ENCODE data around the gene ADAM19.

Gene ADAM19

DNA sequence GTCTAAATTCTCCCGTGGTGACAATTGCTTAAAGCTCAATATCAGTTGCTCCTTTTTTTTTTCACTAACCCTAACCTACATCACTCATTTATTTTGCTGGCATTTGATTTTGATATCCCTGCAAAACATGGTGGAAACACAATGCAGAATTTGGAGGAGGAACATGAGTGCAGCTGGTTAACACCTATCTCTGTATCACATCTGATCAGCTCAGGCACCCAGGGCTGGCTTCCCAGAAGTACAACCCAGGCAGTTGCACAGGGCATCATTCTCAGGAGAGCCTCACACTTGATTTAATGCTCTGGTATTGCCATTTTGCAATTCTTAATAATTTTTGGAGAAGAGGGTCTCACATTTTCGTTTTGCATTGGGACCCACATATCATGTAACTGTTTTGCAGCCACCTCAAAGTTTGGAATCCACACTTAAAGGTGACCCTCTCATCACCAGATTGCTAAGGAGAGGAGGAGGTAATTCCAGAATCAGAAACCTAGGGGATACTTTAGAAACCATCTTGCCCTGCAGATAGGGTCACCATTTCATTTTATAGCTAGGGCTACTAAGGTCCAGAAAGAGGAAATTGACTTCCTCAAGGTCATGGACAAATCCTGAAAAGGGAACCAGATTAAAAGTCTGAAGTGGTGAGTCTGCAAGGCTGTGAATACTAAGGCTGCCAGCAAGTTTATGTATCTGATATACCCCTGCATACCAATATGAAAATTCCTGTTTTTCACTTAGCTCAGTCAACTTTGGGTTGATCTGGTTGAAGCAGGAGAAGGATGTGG, 19.3 kb upstream of the ADAM19 start:
- no peak for DNase-seq (ENCODE audit: low read depth)

DNA sequence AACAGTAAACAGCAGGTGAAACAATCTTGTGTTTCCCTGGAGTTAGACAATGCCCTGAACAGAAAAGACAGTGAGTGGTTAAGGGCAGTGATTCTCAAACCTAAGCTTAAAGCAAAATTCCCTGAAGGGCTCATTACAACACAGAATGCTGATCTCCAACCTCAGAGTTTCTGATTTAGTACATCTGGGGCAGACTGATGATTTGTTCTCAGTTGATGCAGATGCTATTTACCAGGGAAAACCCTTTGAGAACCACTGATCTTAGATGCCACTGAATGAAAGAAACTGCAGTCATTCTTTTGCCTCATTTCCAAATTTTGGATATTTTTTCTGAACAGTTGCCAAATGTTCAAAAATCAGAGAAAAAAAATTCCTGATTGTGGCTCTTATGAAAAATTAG, 18.7 kb upstream of the ADAM19 start:
- DNase-seq (ENCODE audit: low read depth): no peak

DNA sequence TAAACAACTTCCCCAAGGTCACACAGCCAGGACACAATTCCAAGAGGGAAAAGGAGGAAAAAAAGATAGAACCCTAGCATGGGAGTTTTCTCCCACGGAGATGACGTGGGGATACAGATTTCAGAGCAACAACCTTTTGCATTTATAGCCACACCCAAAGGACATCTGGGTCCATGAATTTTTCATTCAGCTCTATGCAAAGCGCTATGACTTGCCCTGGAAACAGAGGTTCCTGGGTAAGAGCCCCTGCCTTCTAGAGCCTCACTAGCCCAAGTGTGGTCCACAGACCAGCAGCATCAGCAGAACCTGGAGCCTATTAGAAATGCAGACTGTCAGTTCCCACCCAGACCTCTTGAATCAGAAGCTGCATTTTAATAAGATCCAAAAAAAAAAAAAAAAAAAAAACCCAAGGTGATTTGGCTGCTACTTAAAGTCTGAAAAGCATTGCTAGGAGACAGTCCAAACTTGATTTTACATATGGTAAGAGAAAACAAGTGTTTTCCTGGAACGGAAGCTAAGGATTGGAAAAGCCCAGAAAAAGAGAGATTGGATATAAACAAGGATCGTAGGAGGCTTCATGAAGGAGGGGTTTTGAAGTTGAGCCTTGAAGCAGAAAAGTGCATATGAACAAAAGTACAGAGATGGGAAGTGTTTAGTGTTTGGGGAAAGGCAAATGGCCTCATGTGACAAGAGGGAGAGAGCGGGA, 17.6 kb upstream of the ADAM19 start:
- DNase-seq (ENCODE audit: low read depth): no peak

DNA sequence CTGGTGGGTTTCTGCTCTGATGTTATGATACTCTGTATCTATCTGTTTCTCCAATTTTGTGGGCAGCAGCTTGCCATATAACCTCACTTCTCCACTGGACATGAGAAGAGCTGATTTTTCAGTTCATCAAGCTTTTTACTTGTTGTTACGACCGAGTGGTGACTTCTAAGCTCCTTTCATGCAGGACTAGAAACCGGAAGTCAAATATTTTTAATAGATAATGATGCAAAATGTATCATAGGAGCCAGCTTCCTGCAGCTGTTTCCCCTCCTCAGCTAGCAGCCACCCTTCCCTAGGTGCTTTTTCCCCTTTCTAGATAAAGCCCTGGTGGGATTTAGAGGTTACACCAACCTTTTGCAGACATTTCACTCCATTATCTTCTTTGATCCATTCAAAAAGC, 17.0 kb upstream of the ADAM19 start:
- no peak for DNase-seq (ENCODE audit: low read depth)

GRCh38 chr5:157590478-157590877, 14.9 kb upstream of the ADAM19 start:
- no peak for DNase-seq (ENCODE audit: low read depth)

- DNase-seq (ENCODE audit: low read depth): no peak
These were observed 9.1 kb upstream of the ADAM19 start for GRCh38 chr5:157584628-157585027.

GRCh38 chr5:157582731-157583620, 7.4 kb upstream of the ADAM19 start:
- no peak for DNase-seq (ENCODE audit: low read depth)

GRCh38 chr5:157581901-157582300, 6.3 kb upstream of the ADAM19 start:
- no peak for DNase-seq (ENCODE audit: low read depth)

DNA sequence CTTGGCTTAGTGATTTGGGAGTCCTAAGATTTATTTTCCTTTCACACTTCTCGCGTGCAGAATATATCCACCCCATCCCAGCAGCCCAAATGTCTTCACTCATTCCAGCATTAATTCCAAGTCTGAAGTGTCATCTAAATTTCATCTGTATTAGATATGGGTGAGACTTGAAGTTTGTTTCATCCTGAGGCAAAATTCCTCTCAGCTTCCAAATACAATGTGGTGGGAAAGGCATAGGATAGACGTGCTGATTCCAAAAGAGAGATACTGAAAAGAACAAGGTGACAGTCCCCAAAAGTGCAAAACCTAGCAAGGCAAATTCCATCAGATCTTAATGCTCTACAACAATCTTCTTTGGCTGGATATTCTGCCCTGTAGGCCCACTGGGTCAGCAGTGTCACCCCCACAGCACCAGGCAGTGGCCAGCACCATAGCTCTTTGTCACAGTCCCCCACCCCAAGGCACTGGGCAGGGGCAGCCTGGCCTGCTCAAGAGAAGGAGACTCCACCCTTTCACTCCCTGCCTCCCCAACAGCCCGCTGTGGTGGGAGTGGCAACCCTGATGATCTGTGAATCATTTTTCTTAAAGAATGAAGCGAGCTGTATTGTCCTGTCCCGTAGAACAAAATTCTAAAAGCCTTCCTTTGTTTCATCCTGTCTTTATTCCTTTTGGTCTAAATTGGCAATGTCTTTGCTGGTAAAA, 2.7 kb upstream of the ADAM19 start:
- DNase-seq (ENCODE audit: low read depth): no peak

DNA sequence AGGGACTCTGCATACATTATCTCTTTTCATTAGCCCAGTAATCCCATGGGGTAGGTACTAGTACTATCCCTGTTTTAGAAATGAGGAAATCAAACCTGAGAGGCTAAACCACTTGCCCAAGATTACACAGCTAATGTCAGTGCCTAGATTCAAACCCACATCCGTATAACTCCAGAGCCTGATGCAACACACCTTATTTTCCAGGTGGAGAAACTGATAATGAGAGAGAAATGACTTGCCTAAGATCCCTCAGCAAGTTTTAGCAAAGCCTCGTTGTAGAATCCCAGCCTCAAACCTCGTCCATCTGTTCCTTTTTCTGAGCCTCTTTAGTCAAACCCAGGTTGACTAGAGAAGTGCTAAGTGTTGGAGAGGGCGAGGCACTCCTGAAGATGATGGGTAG, 1.1 kb upstream of the ADAM19 start:
- DNase-seq (ENCODE audit: low read depth): no peak

GRCh38 chr5:157574456-157575380, 857 bp downstream of the ADAM19 start:
- no peak for DNase-seq (ENCODE audit: low read depth)

DNA sequence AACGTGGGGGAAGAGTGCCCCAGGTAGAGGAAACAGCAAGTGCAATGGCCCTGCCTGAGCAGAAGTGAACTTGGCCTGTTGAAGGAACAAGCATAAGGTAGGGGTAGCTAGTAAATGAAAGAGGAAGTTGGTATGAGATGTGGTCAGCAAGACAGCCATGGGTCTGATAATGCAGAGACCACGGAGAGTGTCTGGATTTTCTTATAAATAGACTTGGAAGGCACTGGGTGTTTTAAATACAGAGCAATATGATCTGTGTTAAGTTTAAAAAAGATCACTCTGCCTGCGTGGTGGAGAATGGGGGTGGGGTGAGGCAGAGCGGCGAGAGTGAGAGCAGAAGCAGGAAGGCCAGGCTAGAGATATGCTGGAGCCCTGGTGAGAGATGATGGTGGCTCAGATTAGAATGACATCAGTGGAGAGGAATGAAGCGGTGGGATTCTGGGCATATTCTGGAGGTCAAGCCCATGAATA, 4.2 kb downstream of the ADAM19 start:
- no peak for DNase-seq (ENCODE audit: low read depth)

DNA sequence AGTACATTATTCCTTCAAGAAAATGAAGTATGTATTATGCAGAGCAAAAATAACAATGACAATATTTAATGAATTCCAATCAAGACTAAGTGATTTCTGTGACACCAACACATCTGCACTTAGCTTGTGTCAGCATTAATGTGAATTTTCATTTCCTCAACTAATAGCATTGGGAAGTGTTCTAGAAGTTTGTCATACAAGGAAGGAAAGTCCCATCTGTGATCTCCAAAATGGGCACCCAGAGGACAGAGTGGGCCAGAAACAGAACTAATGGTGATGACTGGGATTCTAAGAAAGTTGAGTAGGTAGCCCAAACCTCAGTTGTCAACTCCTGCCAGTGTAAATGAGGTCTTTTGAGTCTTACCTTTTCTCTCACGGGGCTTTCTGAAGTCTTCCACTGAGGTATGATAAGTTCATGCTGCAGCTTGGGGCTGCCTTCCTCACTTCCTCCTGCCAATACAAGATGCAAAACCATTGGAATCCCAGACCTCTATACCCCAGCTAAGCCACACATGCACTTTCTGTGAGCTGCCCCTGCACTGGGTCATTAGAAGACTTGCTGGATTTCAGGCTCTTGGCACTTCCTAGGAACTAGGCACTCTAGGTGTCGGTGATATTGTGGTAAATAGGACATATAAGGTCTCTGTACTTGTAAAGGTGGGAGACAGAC, 4.9 kb downstream of the ADAM19 start:
- no peak for DNase-seq (ENCODE audit: low read depth)

DNA sequence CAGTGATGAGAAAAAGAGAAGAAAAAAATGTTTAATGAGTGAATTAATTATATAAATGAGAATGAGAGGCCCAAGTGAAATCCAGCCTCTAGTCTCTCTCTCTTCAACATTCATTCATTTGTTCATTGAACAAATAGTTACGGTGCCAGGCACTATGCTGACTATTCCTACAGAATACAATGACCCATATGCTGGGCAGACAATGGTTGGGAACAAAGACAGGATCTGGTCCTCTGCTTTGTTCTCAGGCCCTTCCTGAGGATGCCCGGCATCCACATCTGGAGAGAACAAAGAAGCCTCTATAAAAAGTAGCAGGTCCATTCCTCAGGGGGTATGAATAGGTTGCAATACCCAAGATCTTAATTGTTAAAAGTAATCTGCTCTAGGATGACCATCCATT, 6.9 kb downstream of the ADAM19 start:
- DNase-seq (ENCODE audit: low read depth): no peak

DNA sequence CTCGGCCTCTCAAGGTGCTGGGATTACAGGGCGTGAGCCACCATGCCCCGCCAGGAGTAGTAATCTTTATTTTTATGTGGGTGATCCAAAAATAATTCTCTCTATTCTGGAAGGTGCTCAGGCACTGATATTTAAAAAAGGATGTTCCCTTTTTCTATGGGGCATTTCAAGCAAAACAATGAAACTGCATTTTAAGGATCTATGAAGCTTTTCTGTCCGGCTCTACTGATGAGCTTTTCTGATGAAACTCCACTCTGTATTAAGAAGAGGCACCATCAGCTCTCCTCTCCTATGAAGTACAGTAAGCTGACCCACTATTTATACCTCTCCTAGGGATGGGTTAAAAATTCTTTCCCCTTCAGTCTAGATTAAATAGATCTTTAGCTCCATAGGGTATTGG, 7.4 kb downstream of the ADAM19 start:
- DNase-seq (ENCODE audit: low read depth): no peak

GRCh38 chr5:157566902-157567489, 8.6 kb downstream of the ADAM19 start:
- no peak for DNase-seq (ENCODE audit: low read depth)

- DNase-seq (ENCODE audit: low read depth): no peak
These were observed 11.5 kb downstream of the ADAM19 start for GRCh38 chr5:157563929-157564716.

DNA sequence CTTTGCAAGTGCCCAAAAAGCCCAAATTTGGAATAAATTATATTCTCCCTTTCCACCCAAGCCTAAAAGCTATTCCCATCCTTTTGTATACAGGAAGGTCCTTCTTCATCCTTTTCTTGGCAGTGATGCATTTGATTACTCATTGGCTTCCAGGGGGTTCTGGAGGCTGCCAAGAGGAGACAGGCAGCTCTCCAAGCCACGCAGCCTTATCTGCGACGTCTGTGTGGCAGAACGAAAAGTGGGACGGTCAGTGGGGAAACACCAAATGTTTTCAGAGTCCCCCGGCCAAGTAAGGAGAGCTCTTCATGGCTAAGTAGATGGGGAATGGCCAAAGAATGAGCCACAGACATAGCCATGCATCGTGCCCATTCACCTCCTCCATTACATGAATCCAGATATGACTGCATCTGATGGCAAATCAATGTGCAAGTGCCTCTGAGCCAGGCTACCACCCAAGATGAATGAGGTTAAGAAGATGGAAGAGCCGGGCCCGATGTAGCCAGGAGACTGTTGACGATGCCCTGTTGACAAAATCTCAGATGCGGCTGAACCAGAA, 12.1 kb downstream of the ADAM19 start:
- no peak for DNase-seq (ENCODE audit: low read depth)

- DNase-seq (ENCODE audit: low read depth): no peak
These were observed 13.4 kb downstream of the ADAM19 start for GRCh38 chr5:157562111-157562581.
